Endothelial cell of umbilical vein (primary cell): ENCODE measurements around the gene PFKFB4. TPM values are rescaled to one million over a fixed set of nuclear protein-coding genes. Genes with fewer than 3 reads are reported as not detected.
A peak's percentile ranks its signal among the peaks of the same experiment; 100 is the strongest.

ENCODE experiments used
- BruUV-seq: library from RNA; stranded (reverse); fragments of 400-500 nt; replicated peaks from 2 replicates; lab custom pipeline; 2021; lab: Mats Ljungman, UMichigan
- CTCF ChIA-PET: fragments of 300-600, 350-600 bp; sonication (Branson Sonifier 250); formaldehyde crosslinking; loops from one replicate; lab custom pipeline; 2021; ENCODE audit warnings: antibody characterized with exemption, inconsistent platforms; lab: Charles Lee
- POLR2A ChIA-PET: fragments of 300-600, 350-600 bp; sonication (Branson Sonifier 250); formaldehyde crosslinking; loops from one replicate; lab custom pipeline; 2021; ENCODE audit warnings: antibody characterized with exemption, inconsistent platforms; lab: Charles Lee
- DNase-seq: peaks from one replicate; pipeline ENCODE4 v3.0.0-alpha.2; 2011; ENCODE audit warnings: low read depth, low spot score
- FAIRE-seq: peaks from 2 replicates; lab custom pipeline; 2011; peaks lifted over from hg19 to GRCh38; lab: Jason Lieb, UNC
- H2AFZ ChIP-seq: 2 replicates; pipeline ENCODE4 v1.6.0; 2012; ENCODE audit warnings: low read depth, low read length, control low read depth, inconsistent platforms
- H3K27ac ChIP-seq: 2 replicates; pipeline ENCODE4 v1.5.1; 2011; ENCODE audit warnings: low read depth, mild to moderate bottlenecking, control low read depth, low read length, moderate library complexity; ENCODE audit not compliant: insufficient read depth
- H3K27me3 ChIP-seq, 2 experiments: 2 replicates each; pipeline versions ENCODE4 v1.6.0 to v1.6.1; 2011; ENCODE audit warnings: low read length in 2 of 2, mixed read lengths in 1 of 2; ENCODE audit not compliant: control insufficient read depth in 2 of 2, insufficient read depth in 2 of 2
- H3K36me3 ChIP-seq, 2 experiments: 2 replicates in 1 of 2; 3 replicates in 1 of 2; pipeline ENCODE4 v1.5.1; 2011; ENCODE audit warnings: low read length in 2 of 2, mild to moderate bottlenecking in 1 of 2, moderate library complexity in 1 of 2; ENCODE audit not compliant: control insufficient read depth in 2 of 2, insufficient read depth in 2 of 2; ENCODE audit errors: extremely low read depth in 1 of 2
- H3K4me1 ChIP-seq: 3 replicates; pipeline ENCODE4 v1.5.1; 2011; ENCODE audit warnings: mild to moderate bottlenecking, low read length; ENCODE audit not compliant: control insufficient read depth, insufficient read depth; ENCODE audit errors: extremely low read depth
- H3K4me2 ChIP-seq: 2 replicates; pipeline ENCODE4 v1.6.1; 2011; ENCODE audit warnings: low read length, control low read depth, mixed read lengths; ENCODE audit not compliant: insufficient read depth
- H3K4me3 ChIP-seq, 3 experiments: fragments of 200-600 bp in 1 of 3; sonication (generic), shearing (Covaris generic) in 1 of 3; replicated peaks in 1 of 3; 2 replicates each; pipeline ENCODE4 v1.5.1; 2011 to 2016; ENCODE audit warnings: control low read depth in 3 of 3, low read length in 3 of 3, mild to moderate bottlenecking in 2 of 3, inconsistent platforms in 1 of 3, low read depth in 1 of 3, moderate library complexity in 1 of 3; ENCODE audit not compliant: insufficient read depth in 1 of 3
- H3K79me2 ChIP-seq: 2 replicates; pipeline ENCODE4 v1.6.0; 2012; ENCODE audit warnings: low read length, inconsistent platforms; ENCODE audit not compliant: control insufficient read depth, insufficient read depth
- H3K9ac ChIP-seq: replicated peaks from 2 replicates; pipeline ENCODE3; 2011; ENCODE audit warnings: low read length, control low read depth; ENCODE audit not compliant: insufficient read depth; ENCODE audit errors: extremely low read depth
- H3K9me1 ChIP-seq: replicated peaks from 3 replicates; pipeline ENCODE4 v1.6.0; 2011; ENCODE audit warnings: mild to moderate bottlenecking, low read length; ENCODE audit not compliant: control insufficient read depth, insufficient read depth; ENCODE audit errors: extremely low read depth
- H3K9me3 ChIP-seq: replicated peaks from 2 replicates; pipeline ENCODE4 v1.5.1; 2012; ENCODE audit warnings: low read length, inconsistent platforms; ENCODE audit not compliant: control insufficient read depth, insufficient read depth
- H4K20me1 ChIP-seq: replicated peaks from 2 replicates; pipeline ENCODE3; 2011; ENCODE audit warnings: mild to moderate bottlenecking, low read length; ENCODE audit not compliant: control insufficient read depth, insufficient read depth; ENCODE audit errors: extremely low read depth
- CTCF ChIP-seq, 2 donors: IDR thresholded peaks; 1 replicate in 1 of 2; 2 replicates in 1 of 2; pipeline ENCODE4 v1.5.1; 2011; ENCODE audit warnings: low read length in 2 of 2, mild to moderate bottlenecking in 2 of 2, moderate library complexity in 2 of 2, control low read depth in 1 of 2, inconsistent platforms in 1 of 2, low read depth in 1 of 2; ENCODE audit not compliant: insufficient read depth in 1 of 2; ENCODE audit errors: extremely low read depth in 1 of 2
- EZH2 ChIP-seq: IDR thresholded peaks from 2 replicates; pipeline ENCODE4 v1.6.1; 2012; ENCODE audit warnings: borderline replicate concordance, low read depth, mild to moderate bottlenecking, moderate library complexity, low read length, inconsistent platforms; ENCODE audit not compliant: severe bottlenecking
- FOS ChIP-seq: IDR thresholded peaks from 2 replicates; pipeline ENCODE4 v1.6.1; 2011; ENCODE audit warnings: mild to moderate bottlenecking, low read length, moderate library complexity, borderline replicate concordance; ENCODE audit not compliant: insufficient read depth
- GATA2 ChIP-seq: IDR thresholded peaks from 2 replicates; pipeline ENCODE4 v1.7.0; 2011; ENCODE audit warnings: low read depth, mild to moderate bottlenecking, moderate library complexity, mixed read lengths, low read length; ENCODE audit not compliant: insufficient read length, insufficient read depth
- JUN ChIP-seq: IDR thresholded peaks from 2 replicates; pipeline ENCODE4 v1.6.1; 2011; ENCODE audit warnings: borderline replicate concordance, low read depth; ENCODE audit not compliant: insufficient read length, insufficient read depth
- MAX ChIP-seq: IDR thresholded peaks from 2 replicates; pipeline ENCODE4 v1.6.1; 2011; ENCODE audit not compliant: insufficient read depth, insufficient read length
- MYC ChIP-seq: IDR thresholded peaks from one replicate; pipeline ENCODE4 v1.6.1; 2011; ENCODE audit warnings: mild to moderate bottlenecking, low read depth, low read length
- POLR2A ChIP-seq: IDR thresholded peaks from 2 replicates; pipeline ENCODE4 v1.6.1; 2012; ENCODE audit warnings: low read depth, mild to moderate bottlenecking, control low read depth, low read length
- POLR2AphosphoS5 ChIP-seq: IDR thresholded peaks from 2 replicates; pipeline ENCODE4 v1.6.1; 2012; ENCODE audit warnings: low read depth, mild to moderate bottlenecking, control low read depth, low read length, moderate library complexity; ENCODE audit not compliant: insufficient read depth
- dilution Hi-C: fragments of 300-500 bp; cut with MboI; formaldehyde crosslinking; loops from one replicate; pipeline ENCODE4 v1.15.0; 2019; ENCODE audit warnings: low sequenced_read_pairs; ENCODE audit not compliant: extremely low pct_ligation_motif_present
- intact Hi-C: fragments of 100-400 bp; cut with micrococcal nuclease; formaldehyde crosslinking; loops from one replicate; pipeline ENCODE4 v1.10.0; 2022
- polyA plus RNA-seq, 4 experiments: library from polyadenylated mRNA; depleted of rRNA in 3 of 4; stranded (reverse) in 3 of 4; unstranded in 1 of 4; fragments of >200 nt; gene quantifications; 2 replicates each; pipeline versions ENCODE4 v1.2.1 to v1.2.3, GENCODE V29; 2011 to 2012; ENCODE audit warnings: missing spikeins in 1 of 4
- total RNA-seq: library from RNA; stranded (reverse); gene quantifications from 2 replicates; pipeline ENCODE4 v1.2.3, GENCODE V29; 2021

Gene PFKFB4
- total and polyA plus RNA-seq, 2 donors (not counting 3 experiments of a cell fraction or from before 2014, with no cell fraction given), result 4.0 to 4.2 TPM

GRCh38 chr3:48472673-48472922 is 84.0 kb downstream of the PFKFB4 start:
- no peaks in the 10 kb centered on the region for H3K27me3 ChIP-seq
- peak overlapping the region; percentile 71 for H3K4me2 ChIP-seq
- no peaks in the 10 kb centered on the region for H4K20me1 ChIP-seq
- ChIA-PET POLR2A (no interaction called here), CTCF (interaction anchor here (1.0 to 3.9 kb wide), 10 partner anchors 8 to 213 kb away, joined by 3 to 26 read pairs (median 8); partner anchors contain the start of genes CCDC51, SHISA5 and TMA7)
- FAIRE-seq (no peak), DNase-seq (no peak)
- dilution Hi-C loops (no loop called here), intact Hi-C loops (no loop called here)
- peaks cover 12% of the 10 kb centered on the region for H3K4me1 ChIP-seq
- H3K4me3 ChIP-seq, result peak overlapping the region; percentile 52 to 98 (median 98)
- peak overlapping the region; percentile 98 for H3K9ac ChIP-seq
- H3K27ac ChIP-seq, result peak overlapping the region; percentile 95
- no peak for TF ChIP-seq GATA2
- TF ChIP-seq FOS, result no peak
- no peak for TF ChIP-seq MYC
- no peak for TF ChIP-seq POLR2AphosphoS5
- no peak for TF ChIP-seq POLR2A
- TF ChIP-seq CTCF (IDR thresholded peaks at IDR 0.05; ENCODE audit: extremely low read depth in 1 of 2, insufficient read depth in 1 of 2, low read depth in 1 of 2, low read length in 2 of 2), result no peak
- no peak for TF ChIP-seq JUN
- TF ChIP-seq MAX, result no peak
- no peak for TF ChIP-seq EZH2
- H3K36me3 ChIP-seq, result peaks cover 0 to 32% of the 10 kb centered on the region in 2 experiments
- H3K9me3 ChIP-seq, result no peaks in the 10 kb centered on the region
- H2AFZ ChIP-seq, result peak overlapping the region; percentile 66
- BruUV-seq, result TSS peak; percentile 58
- no peaks in the 10 kb centered on the region for H3K9me1 ChIP-seq
- H3K79me2 ChIP-seq, result peaks cover 48% of the 10 kb centered on the region
